IMR-90 (cell line): Measurements from ENCODE around the gene ZNF213. TPM values are rescaled to one million over a fixed set of nuclear protein-coding genes. Genes with fewer than 3 reads are reported as not detected.

Source experiments
- ATAC-seq: fragments of 200-7000 bp; cut with Tn5 transposase; 2 replicates; pipeline ENCODE4 v1.9.1; 2020; ENCODE audit warnings: low read depth, mild to moderate bottlenecking, moderate library complexity
- BruUV-seq: library from RNA; stranded (reverse); fragments of 400-500 nt; replicated peaks from 2 replicates; lab custom pipeline; 2021; lab: Mats Ljungman, UMichigan
- CTCF ChIA-PET: fragments of 300-600 bp; formaldehyde crosslinking; extraction: SDS; loops from one replicate; lab custom pipeline; 2021; ENCODE audit warnings: antibody characterized with exemption; lab: Yijun Ruan, JAX
- POLR2A ChIA-PET: fragments of 300-600 bp; sonication (Branson Sonifier 250); formaldehyde crosslinking; loops from one replicate; lab custom pipeline; 2022; ENCODE audit warnings: antibody characterized with exemption; ENCODE audit not compliant: unreplicated experiment; lab: Charles Lee
- DNase-seq: peaks from one replicate; pipeline ENCODE4 v3.0.0; 2013
- H2AFZ ChIP-seq: replicated peaks from 2 replicates; pipeline ENCODE3; 2013; ENCODE audit warnings: low read length, mild to moderate bottlenecking; ENCODE audit not compliant: poor library complexity
- H2AK5ac ChIP-seq: 2 replicates; pipeline ENCODE4 v1.6.1; 2013; ENCODE audit warnings: low read depth, low read length, inconsistent platforms
- H2AK9ac ChIP-seq: replicated peaks from 2 replicates; pipeline ENCODE3; 2013; ENCODE audit warnings: mild to moderate bottlenecking, low read depth, low read length, moderate library complexity; ENCODE audit not compliant: poor library complexity
- H2BK120ac ChIP-seq: 2 replicates; pipeline ENCODE4 v1.6.1; 2013; ENCODE audit warnings: low read depth, low read length, inconsistent platforms
- H2BK15ac ChIP-seq: 3 replicates; pipeline ENCODE4 v1.6.1; 2013; ENCODE audit warnings: low read depth, low read length, inconsistent platforms
- H2BK20ac ChIP-seq: 2 replicates; pipeline ENCODE4 v1.6.1; 2013; ENCODE audit warnings: low read depth, mild to moderate bottlenecking, inconsistent platforms, low read length, moderate library complexity
- H2BK5ac ChIP-seq: 2 replicates; pipeline ENCODE4 v1.6.1; 2013; ENCODE audit warnings: mild to moderate bottlenecking, low read depth, low read length, inconsistent platforms; ENCODE audit not compliant: poor library complexity, severe bottlenecking
- H3K14ac ChIP-seq: replicated peaks from 2 replicates; pipeline ENCODE4 v1.6.1; 2013; ENCODE audit warnings: low read depth, low read length, inconsistent platforms
- H3K18ac ChIP-seq: 2 replicates; pipeline ENCODE4 v1.6.1; 2013; ENCODE audit warnings: low read depth, low read length, control low read depth
- H3K23ac ChIP-seq: 2 replicates; pipeline ENCODE4 v1.6.1; 2013; ENCODE audit warnings: low read depth, low read length, inconsistent platforms
- H3K27ac ChIP-seq: 2 replicates; pipeline ENCODE4 v1.5.1; 2013; ENCODE audit warnings: mild to moderate bottlenecking, control low read depth, low read length; ENCODE audit not compliant: insufficient read depth
- H3K27me3 ChIP-seq: 2 replicates; pipeline ENCODE4 v1.6.1; 2013; ENCODE audit warnings: low read length; ENCODE audit not compliant: control insufficient read depth, insufficient read depth
- H3K36me3 ChIP-seq: 2 replicates; pipeline ENCODE4 v1.6.1; 2013; ENCODE audit warnings: low read length, mixed read lengths; ENCODE audit not compliant: control insufficient read depth, insufficient read depth
- H3K4ac ChIP-seq: 2 replicates; pipeline ENCODE4 v1.6.1; 2013; ENCODE audit warnings: low read depth, low read length, inconsistent platforms
- H3K4me1 ChIP-seq: 2 replicates; pipeline ENCODE4 v1.6.1; 2013; ENCODE audit warnings: low read length, mixed read lengths; ENCODE audit not compliant: control insufficient read depth, insufficient read depth
- H3K4me2 ChIP-seq: 2 replicates; pipeline ENCODE4 v1.6.1; 2013; ENCODE audit warnings: low read depth, mild to moderate bottlenecking, control low read depth, low read length, moderate library complexity
- H3K4me3 ChIP-seq: 2 replicates; pipeline ENCODE4 v1.5.1; 2013; ENCODE audit warnings: low read depth, mild to moderate bottlenecking, control low read depth, low read length, moderate library complexity; ENCODE audit not compliant: insufficient read depth
- H3K56ac ChIP-seq: 2 replicates; pipeline ENCODE4 v1.6.1; 2013; ENCODE audit warnings: low read length, inconsistent platforms; ENCODE audit not compliant: insufficient read depth; ENCODE audit errors: extremely low read depth
- H3K79me1 ChIP-seq, 2 experiments: 2 replicates each; pipeline ENCODE4 v1.6.1; 2013; ENCODE audit warnings: low read length in 2 of 2, inconsistent platforms in 1 of 2, low read depth in 1 of 2
- H3K9ac ChIP-seq: 2 replicates; pipeline ENCODE4 v1.6.1; 2013; ENCODE audit warnings: low read depth, low read length, control low read depth
- H3K9me1 ChIP-seq: 2 replicates; pipeline ENCODE4 v1.6.1; 2013; ENCODE audit warnings: low read length, inconsistent platforms; ENCODE audit not compliant: insufficient read depth
- H3K9me3 ChIP-seq: 2 replicates; pipeline ENCODE4 v1.6.1; 2013; ENCODE audit warnings: low read length; ENCODE audit not compliant: control insufficient read depth, insufficient read depth
- H4K20me1 ChIP-seq: 2 replicates; pipeline ENCODE4 v1.6.1; 2013; ENCODE audit warnings: low read length, inconsistent platforms; ENCODE audit not compliant: insufficient read depth
- H4K5ac ChIP-seq: 2 replicates; pipeline ENCODE4 v1.6.1; 2013; ENCODE audit warnings: mild to moderate bottlenecking, low read depth, low read length, control low read depth
- H4K8ac ChIP-seq, 2 experiments: 2 replicates each; pipeline ENCODE4 v1.6.1; 2013; ENCODE audit warnings: low read depth in 2 of 2, low read length in 2 of 2, control low read depth in 1 of 2, inconsistent platforms in 1 of 2
- H4K91ac ChIP-seq: 2 replicates; pipeline ENCODE4 v1.6.1; 2013; ENCODE audit warnings: low read depth, low read length, inconsistent platforms; ENCODE audit not compliant: insufficient read depth
- BHLHE40 ChIP-seq: fragments of 150-350 bp; IDR thresholded peaks from 2 replicates; pipeline ENCODE4 v1.6.1; 2016; ENCODE audit warnings: mild to moderate bottlenecking, low read depth, low read length
- CEBPB ChIP-seq: IDR thresholded peaks from 2 replicates; pipeline ENCODE4 v1.6.1; 2012; ENCODE audit warnings: low read depth, low read length, improper control_type of control experiment
- CHD1 ChIP-seq: IDR thresholded peaks from 2 replicates; pipeline ENCODE4 v1.6.1; 2012; ENCODE audit warnings: low read depth, low read length, improper control_type of control experiment
- FOS ChIP-seq: fragments of 150-350 bp; IDR thresholded peaks from 2 replicates; pipeline ENCODE4 v1.6.1; 2016; ENCODE audit warnings: low read depth, low read length
- MAZ ChIP-seq: IDR thresholded peaks from 2 replicates; pipeline ENCODE4 v1.6.1; 2012; ENCODE audit warnings: low read depth, mild to moderate bottlenecking, low read length, improper control_type of control experiment, moderate library complexity, borderline replicate concordance
- NFE2L2 ChIP-seq: fragments of 150-350 bp; IDR thresholded peaks from 2 replicates; pipeline ENCODE4 v1.6.1; 2016; ENCODE audit warnings: low read depth, mild to moderate bottlenecking, low read length
- POLR2A ChIP-seq: IDR thresholded peaks from 2 replicates; pipeline ENCODE4 v1.6.1; 2012; ENCODE audit warnings: mild to moderate bottlenecking, low read depth, low read length
- RAD21 ChIP-seq: IDR thresholded peaks from 2 replicates; pipeline ENCODE4 v1.6.1; 2012; ENCODE audit warnings: low read length, improper control_type of control experiment
- RCOR1 ChIP-seq: IDR thresholded peaks from 2 replicates; pipeline ENCODE4 v1.6.1; 2012; ENCODE audit warnings: mild to moderate bottlenecking, low read length, improper control_type of control experiment; ENCODE audit not compliant: insufficient replicate concordance
- RFX5 ChIP-seq: IDR thresholded peaks from 2 replicates; pipeline ENCODE4 v1.8.0; 2012; ENCODE audit warnings: low read depth, mild to moderate bottlenecking, low read length, moderate library complexity
- SMC3 ChIP-seq: fragments of 150-350 bp; IDR thresholded peaks from 2 replicates; pipeline ENCODE4 v1.6.1; 2016; ENCODE audit warnings: low read depth, mild to moderate bottlenecking, antibody characterized with exemption, low read length, moderate library complexity
- WGBS, 2 experiments: methylation state at CpG; one replicate each; pipeline versions ENCODE4 v1.1.5 to v1.1.7; 2013; ENCODE audit warnings: missing lambda C conversion rate in 2 of 2; ENCODE audit not compliant: insufficient read length in 1 of 2; ENCODE audit errors: extremely low coverage in 2 of 2; 5-methylcytosine and 5-hydroxymethylcytosine counted together
- dilution Hi-C: fragments of 300-500 bp; cut with HindIII; formaldehyde crosslinking; loops from one replicate; pipeline ENCODE4 v1.14.3; 2018; ENCODE audit warnings: low sequenced_read_pairs; ENCODE audit not compliant: unreplicated experiment
- in situ Hi-C: fragments of 300-500 bp; cut with MboI; formaldehyde crosslinking; loops from 3 replicates; pipeline ENCODE4 v1.14.3; 2019; ENCODE audit warnings: low sequenced_read_pairs, inconsistent platforms, mixed read lengths
- intact Hi-C: fragments of 100-400 bp; cut with micrococcal nuclease; formaldehyde crosslinking; loops from 2 replicates; pipeline ENCODE4 v1.10.0; 2022
- polyA plus RNA-seq, 3 experiments: library from polyadenylated mRNA; depleted of rRNA; stranded (reverse); fragments of >200 nt; gene quantifications; 2 replicates each; pipeline ENCODE4 v1.2.3, GENCODE V29; 2012; ENCODE audit warnings: low replicate concordance in 1 of 3
- total RNA-seq: library from RNA; depleted of rRNA; stranded (reverse); fragments of >200 nt; gene quantifications from 2 replicates; pipeline ENCODE4 v1.2.3, GENCODE V29; 2012
- TF ChIP-seq, protein P1 (sequence below): conservative IDR thresholded peaks from 2 replicates; pipeline ENCODE4 v1.5.1; 2012; ENCODE audit warnings: mild to moderate bottlenecking, low read depth, low read length, improper control_type of control experiment
- TF ChIP-seq, protein P2 (sequence below): fragments of 150-350 bp; IDR thresholded peaks from 2 replicates; pipeline ENCODE4 v1.6.1; 2017; ENCODE audit warnings: mild to moderate bottlenecking, antibody characterized with exemption, low read length, low read depth
- TF ChIP-seq, protein P3 (sequence below): fragments of 150-350 bp; IDR thresholded peaks from 2 replicates; pipeline ENCODE4 v1.6.1; 2016; ENCODE audit warnings: low read depth, mild to moderate bottlenecking, low read length, moderate library complexity, borderline replicate concordance

Gene ZNF213
- total and polyA plus RNA-seq, 2 of the 4 experiments (the other 2 are of a cell fraction), result 0.72 to 4.0 TPM

DNA sequence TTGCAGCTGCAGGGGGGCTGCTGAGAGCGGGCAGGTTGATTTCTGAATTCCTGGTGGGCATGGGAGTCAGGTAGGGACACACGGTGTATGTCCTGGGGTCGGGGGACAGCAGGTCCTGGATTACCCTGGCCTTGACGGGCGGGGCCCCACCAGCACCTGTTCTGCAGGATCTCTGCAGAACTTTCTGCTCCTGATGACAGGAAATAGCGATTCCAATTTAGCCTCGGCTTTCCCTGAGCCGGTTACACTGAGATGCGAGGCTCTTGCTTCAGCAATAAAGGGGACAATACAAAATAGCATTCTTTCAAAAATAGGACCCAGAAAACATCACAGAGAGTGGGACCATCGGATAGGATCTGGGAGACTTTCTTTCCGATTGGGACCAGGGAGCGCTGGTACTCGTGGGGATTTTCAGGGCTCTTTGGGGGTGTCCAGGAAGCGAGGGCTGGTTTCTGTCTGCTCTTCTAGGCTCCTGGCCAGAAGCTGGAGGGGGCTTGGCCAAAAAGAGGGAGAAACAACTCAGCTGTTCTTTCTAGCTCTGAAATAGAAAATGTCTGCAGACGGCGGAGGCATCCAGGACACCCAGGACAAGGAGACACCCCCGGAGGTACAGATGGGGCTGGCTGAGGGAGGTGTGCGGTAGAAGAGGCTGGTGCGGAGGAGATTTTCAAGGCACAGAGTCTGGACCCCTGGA, 21.8 kb upstream of the ZNF213 start:
- DNase-seq, result peak; percentile 16
- ATAC-seq, result peak; percentile 40
- 6% methylated on average over 11 of the region's 19 CpGs; no CpG with 5 or more reads in 1 of the 2 experiments for WGBS, 2 experiments

More for the DNA sequence above, 21.8 kb upstream of the ZNF213 start:
- peaks cover 27 to 34% of the 10 kb centered on the region in 2 experiments for H3K79me1 ChIP-seq
- peak overlapping the region; percentile 91 for H2AK5ac ChIP-seq
- H3K27ac ChIP-seq, result peak overlapping the region; percentile 79
- peak overlapping the region; percentile 91 for H3K9ac ChIP-seq
- no peaks in the 10 kb centered on the region for H3K27me3 ChIP-seq
- H3K14ac ChIP-seq, result peak overlapping the region; percentile 83
- POLR2A ChIA-PET, result no interaction called here
- dilution Hi-C loops (no loop called here), in situ Hi-C loops (no loop called here), intact Hi-C loops (no loop called here)
- peak overlapping the region; percentile 33; the same call in 1 of the 2 replicates for H4K91ac ChIP-seq
- H4K20me1 ChIP-seq, result no peaks in the 10 kb centered on the region
- H3K4me1 ChIP-seq, result peaks cover 9% of the 10 kb centered on the region
- H2AK9ac ChIP-seq, result peak overlapping the region; percentile 97
- peaks cover 19% of the 10 kb centered on the region for H3K36me3 ChIP-seq
- H2BK15ac ChIP-seq, result no peak overlapping the region
- 0 out of 2 replicates have a peak overlapping the region, but pooled peaks have one; percentile 16 for H3K18ac ChIP-seq
- peak overlapping the region; percentile 73 for H3K23ac ChIP-seq
- peak overlapping the region; percentile 95 for H3K4me2 ChIP-seq
- peak overlapping the region; percentile 82 for H4K5ac ChIP-seq
- peak overlapping the region; percentile 93 for H2AFZ ChIP-seq
- H2BK120ac ChIP-seq, result no peak overlapping the region
- H2BK5ac ChIP-seq, result peak overlapping the region; percentile 49
- peak overlapping the region; percentile 73 for H3K4ac ChIP-seq
- CTCF ChIA-PET, result interaction anchor here (1.2 kb wide), 1 partner anchor 17 kb away, joined by 3 read pairs; no protein-coding TSS in a partner anchor
- H3K9me1 ChIP-seq, result peaks cover 2% of the 10 kb centered on the region; the same call in 1 of the 2 replicates
- H2BK20ac ChIP-seq, result no peak overlapping the region
- peak overlapping the region; percentile 32; the same call in 1 of the 2 replicates for H3K56ac ChIP-seq
- BruUV-seq, result no TSS peak
- peak overlapping the region; percentile 89 to 93 for H4K8ac ChIP-seq
- peak overlapping the region; percentile 88 for H3K4me3 ChIP-seq
- no peak for TF ChIP-seq CHD1
- TF ChIP-seq RCOR1, result no peak
- no peak for TF ChIP-seq POLR2A
- TF ChIP-seq, protein P1, sequence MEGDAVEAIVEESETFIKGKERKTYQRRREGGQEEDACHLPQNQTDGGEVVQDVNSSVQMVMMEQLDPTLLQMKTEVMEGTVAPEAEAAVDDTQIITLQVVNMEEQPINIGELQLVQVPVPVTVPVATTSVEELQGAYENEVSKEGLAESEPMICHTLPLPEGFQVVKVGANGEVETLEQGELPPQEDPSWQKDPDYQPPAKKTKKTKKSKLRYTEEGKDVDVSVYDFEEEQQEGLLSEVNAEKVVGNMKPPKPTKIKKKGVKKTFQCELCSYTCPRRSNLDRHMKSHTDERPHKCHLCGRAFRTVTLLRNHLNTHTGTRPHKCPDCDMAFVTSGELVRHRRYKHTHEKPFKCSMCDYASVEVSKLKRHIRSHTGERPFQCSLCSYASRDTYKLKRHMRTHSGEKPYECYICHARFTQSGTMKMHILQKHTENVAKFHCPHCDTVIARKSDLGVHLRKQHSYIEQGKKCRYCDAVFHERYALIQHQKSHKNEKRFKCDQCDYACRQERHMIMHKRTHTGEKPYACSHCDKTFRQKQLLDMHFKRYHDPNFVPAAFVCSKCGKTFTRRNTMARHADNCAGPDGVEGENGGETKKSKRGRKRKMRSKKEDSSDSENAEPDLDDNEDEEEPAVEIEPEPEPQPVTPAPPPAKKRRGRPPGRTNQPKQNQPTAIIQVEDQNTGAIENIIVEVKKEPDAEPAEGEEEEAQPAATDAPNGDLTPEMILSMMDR, result no peak
- no peak for TF ChIP-seq CEBPB
- no peak for TF ChIP-seq RFX5
- no peak for TF ChIP-seq MAZ
- no peak for TF ChIP-seq NFE2L2
- TF ChIP-seq SMC3, result no peak
- no peak for TF ChIP-seq BHLHE40
- no peak for TF ChIP-seq RAD21
- TF ChIP-seq FOS, result no peak
- TF ChIP-seq, protein P2, sequence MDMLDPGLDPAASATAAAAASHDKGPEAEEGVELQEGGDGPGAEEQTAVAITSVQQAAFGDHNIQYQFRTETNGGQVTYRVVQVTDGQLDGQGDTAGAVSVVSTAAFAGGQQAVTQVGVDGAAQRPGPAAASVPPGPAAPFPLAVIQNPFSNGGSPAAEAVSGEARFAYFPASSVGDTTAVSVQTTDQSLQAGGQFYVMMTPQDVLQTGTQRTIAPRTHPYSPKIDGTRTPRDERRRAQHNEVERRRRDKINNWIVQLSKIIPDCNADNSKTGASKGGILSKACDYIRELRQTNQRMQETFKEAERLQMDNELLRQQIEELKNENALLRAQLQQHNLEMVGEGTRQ, result no peak
- TF ChIP-seq, protein P3, sequence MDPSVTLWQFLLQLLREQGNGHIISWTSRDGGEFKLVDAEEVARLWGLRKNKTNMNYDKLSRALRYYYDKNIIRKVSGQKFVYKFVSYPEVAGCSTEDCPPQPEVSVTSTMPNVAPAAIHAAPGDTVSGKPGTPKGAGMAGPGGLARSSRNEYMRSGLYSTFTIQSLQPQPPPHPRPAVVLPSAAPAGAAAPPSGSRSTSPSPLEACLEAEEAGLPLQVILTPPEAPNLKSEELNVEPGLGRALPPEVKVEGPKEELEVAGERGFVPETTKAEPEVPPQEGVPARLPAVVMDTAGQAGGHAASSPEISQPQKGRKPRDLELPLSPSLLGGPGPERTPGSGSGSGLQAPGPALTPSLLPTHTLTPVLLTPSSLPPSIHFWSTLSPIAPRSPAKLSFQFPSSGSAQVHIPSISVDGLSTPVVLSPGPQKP, result no peak
- no peaks in the 10 kb centered on the region for H3K9me3 ChIP-seq
